Effector CD4-positive, alpha-beta T cell (primary cell): ENCODE measurements around the gene F3.

ENCODE experiments used
- DNase-seq: peaks from one replicate; pipeline ENCODE4 v3.0.0-alpha.2; 2020

F3 gene

DNA sequence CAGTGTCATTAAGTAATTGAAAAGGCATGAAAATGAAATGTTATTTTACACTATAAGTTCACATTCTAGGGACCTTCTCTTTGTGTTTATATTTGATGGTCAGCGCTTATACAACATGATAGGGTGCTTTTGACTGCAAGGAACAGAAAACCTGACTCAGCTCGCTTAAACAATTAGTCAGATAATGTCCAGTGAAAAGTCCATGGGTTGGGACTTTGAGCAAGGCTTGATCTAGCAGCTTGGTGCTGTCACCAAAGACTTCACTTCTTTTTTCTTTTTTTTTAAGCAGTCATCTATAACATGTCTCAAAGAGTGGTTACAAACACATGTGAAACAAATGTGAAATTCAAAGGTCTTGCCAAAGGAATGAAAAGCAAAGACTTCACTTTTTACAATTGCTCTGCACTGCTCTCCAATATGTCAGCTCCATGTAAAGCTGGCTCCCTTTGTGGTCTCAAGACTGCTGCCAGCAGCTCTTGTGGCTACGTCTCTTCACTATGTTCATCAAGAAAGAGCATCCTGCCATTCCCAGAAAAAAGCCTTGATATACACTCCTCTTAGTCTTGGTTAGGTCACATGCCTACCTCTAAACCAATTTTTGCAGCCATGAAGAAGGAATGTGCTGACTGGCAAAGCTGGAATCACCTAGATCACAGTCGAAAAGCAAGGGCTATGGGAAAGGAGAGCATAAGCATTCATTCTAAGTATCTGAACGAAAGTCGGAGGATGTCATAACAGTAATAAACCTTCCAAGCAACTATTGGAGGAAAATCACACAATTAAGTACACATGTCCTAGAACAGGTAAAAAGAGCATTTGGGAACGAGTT, 15.2 kb downstream of the F3 start:
- DNase-seq = no peak

DNA sequence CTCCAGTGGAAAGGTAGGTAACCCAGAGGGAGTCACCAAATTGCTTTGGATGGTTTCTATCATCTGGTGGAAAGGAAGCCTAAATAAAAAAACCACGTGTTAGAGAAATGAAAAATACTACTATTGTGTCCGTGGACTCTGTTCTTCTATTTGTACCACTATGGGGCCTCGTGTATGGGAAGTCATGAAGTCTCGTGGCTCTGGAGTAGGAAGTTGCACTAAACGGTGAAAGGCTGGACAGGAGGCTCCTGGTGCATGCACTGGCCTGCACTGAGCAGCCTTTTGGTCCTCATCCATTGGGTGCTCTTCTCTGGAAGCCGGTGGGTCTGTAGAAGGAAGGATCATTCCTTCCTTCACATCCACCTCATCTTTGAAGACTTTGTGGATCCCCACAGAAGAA, 17.0 kb downstream of the F3 start:
- no peak for DNase-seq

DNA sequence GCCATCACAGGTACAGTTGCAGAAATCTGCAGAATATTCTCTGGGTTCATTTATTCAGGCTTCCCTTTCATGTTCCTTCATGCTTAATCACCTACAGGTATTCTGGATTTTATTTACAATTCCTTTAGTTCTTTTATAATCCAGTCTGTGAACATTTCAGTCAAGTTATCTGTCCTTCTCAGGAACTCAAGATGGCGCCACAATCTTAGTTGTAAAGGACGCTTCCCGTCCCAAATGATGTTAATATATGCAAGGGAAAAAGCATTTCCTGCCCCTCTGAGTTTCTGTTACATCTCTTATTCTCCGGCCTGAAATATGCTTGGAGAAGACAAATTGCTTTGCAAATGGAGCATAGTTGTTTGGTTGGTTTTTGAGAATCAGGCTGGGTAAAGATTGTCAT, 19.3 kb downstream of the F3 start:
- DNase-seq = no peak

DNA sequence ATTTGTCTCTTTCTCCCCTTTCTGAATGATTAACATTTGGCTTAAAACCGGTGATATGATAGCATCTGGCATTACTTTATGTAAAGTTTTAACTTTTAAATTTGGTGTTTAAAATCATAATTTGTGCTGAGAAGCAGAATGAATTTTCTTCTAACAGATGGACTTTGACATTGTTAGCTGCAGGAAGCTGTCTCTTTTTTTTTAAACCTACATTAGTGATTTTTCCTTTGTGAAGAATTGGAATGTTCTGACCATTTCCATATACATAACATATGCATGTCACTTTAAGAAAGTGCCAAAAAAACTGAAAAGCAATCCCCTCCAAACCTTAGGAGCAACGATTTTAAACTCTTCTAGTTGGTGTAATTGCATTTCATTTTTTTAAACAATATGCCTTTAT, 22.2 kb downstream of the F3 start:
- DNase-seq = no peak

DNA sequence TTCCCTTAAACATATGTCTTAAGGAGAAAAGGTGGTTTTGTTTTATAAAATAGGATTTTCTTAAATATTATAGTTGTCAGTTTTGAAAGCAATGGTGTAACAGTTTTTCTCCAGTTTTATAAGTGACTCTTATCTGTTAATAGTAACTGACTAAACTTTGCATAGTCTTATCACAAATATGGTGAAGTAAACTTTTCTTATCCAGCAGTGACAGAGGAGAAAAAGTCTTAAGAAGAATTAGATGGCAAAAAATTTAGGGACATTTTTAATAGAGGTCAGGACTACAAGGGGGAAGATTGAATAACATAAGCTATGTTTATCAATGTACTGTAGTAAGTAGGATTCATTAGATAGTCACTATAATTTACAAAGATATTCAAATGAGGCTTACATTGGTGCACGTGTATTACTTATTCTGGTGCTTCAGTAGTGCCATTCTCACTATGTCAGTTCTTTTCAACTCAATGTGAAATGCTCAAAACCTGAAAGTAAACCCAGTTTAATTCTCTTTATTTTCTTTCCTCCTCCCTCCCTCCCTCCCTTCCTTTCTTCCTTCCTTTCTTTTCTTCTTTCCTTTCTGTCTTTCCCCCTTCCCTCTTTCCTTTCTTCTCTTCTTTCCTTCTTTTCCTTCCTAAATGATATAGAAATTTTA, 26.1 kb downstream of the F3 start:
- DNase-seq = no peak

DNA sequence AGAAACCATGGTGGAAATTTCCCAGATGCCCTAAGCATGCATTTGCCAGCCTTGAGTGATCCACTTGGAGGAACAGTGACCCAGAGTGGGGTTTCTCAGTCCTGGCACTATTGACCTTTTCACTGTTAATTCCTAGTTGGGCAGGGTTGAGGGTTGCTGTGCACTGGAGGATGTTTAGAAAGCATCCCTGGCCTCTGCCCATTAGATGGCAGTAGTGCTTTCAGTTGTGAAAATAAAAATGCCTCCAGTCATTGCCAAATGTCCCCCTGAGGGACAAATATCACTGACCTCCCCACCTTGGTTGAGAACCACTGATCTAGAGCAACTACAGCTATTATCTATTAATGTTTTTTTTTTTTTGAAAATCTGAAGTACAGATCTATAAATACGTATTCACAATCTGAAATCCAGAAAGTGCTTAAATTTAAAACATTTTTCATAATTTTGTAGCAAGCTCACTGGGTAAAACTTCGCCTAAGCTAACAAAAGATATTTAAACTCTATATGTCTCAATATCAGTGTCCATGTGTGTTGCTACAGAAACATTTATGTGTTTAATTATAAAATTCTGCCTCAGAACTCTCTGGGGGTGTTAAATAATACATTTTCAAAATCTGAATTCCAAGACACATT, 27.3 kb downstream of the F3 start:
- no peak for DNase-seq

DNA sequence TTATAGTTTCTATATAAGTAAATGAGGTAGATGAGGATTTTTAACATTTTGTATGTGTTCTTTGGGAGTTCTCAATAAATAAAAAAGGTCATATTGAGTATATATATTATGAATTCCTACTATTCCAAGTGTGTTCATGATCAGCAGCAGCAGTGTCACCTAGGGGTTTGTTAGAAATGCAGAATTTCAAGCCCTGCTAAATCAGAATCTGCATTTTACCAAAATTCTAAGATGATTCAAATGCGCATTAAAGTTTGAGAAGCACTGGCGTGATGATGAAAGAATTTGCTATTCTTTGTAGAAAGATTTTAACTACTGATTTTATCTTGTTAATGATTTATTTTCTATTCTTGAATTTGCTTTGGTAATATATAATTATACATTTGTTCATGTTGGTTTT, 28.7 kb downstream of the F3 start:
- no peak for DNase-seq

DNA sequence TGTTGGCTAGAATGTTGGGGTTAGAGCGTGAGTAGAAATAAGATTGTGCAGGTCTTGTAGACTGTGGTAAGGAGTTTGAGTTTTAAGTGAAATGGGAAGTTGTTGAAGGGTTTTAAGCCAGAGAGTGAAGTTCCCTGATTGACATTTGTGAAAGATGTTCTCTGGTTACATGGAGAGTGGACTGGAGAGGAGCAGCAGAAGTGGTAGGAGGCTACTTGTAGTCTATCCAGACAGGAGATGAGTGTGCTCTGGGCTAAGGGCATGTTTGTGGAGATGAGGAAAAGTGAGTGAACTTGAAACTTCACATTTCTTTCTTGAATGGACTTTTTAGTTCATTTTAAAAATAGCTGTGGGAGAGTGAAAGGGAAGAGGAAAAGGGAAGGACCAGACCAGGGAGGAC, 37.0 kb downstream of the F3 start:
- no peak for DNase-seq

DNA sequence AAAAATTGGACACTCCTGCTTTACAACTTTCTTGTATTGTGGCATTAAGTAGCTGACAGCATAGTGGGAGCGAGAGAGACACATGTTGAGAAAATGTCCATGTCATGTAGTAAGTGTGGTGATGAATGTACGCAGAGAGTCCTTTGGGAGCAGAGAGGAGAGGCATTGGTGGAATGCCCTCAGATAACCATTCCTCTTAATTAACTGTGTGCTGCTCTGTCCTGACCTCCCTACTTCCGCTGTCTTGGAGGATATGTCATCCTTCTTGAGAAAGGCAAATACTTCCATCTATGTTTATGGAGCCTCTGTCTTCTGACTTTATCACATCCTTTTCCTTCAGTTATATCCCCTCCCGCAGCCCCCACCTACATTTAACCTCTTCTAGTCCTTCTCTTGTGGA, 38.4 kb downstream of the F3 start:
- no peak for DNase-seq

DNA sequence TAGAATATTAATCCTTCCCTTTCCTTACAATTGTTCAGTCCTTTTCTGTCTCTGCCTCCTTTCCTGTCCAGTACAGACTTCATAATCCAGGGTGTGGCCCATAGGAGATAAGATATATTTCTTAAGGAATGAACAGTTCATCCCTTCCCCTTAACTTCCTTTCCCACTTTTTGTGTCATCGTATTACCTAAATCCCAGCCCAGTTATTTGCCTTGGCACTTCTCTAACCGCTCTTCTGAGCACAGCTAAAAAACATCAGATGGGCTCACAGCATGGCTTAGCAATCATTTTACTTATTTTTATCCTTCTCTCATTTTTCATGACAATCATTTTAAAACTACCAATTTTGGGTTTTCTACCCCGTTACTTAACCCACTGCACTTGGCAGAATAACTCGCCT, 39.6 kb downstream of the F3 start:
- no peak for DNase-seq

DNA sequence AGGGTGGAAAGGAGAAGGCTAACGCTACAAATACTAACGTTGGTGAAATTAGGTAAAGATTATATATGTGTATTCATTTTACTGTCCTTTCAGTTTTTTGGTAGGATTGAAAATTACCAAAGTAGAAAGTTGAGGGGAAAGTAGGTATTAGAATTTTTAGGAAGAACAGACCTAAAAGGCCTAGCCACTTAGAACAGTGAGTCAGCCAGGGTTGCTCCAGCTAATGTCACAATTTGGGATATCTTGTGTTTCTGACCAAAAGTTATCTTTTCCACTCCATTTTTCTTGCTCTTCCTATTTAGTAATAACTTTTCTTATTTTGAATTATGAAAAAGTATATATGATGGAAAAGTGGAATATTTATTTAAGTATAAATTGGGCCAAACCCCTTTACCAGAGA, 40.1 kb downstream of the F3 start:
- no peak for DNase-seq

DNA sequence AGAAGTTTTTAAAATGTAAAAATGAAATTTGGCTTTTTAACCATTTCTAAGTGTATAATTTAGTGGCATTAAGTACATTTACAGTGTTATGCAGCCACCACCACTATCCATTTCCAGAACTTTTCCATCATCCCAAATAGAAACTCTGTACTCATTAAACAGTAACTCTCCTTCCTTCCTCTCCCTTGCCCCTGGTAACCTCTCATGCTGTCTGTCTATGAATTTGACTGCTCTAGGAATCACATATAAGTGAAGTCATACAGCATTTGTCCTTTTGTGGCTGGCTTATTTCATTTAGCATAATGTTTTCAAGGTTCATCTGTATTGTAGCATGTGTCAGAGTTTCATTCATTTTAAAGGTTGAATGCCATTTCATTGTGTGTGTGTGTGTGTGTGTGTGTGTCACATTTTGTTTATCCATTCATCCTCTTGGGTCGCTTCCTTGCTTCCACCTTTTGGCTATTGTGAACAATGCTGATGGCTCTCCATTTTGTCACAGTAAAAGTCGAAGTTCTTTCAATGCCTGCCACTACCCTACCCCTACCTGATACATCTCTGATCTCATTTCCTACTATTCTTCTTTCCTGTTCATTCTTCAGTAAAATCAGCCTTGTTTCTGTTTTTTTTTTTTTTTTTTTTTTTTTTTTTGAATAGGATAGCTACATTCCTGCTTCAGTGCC, 45.3 kb downstream of the F3 start:
- no peak for DNase-seq

DNA sequence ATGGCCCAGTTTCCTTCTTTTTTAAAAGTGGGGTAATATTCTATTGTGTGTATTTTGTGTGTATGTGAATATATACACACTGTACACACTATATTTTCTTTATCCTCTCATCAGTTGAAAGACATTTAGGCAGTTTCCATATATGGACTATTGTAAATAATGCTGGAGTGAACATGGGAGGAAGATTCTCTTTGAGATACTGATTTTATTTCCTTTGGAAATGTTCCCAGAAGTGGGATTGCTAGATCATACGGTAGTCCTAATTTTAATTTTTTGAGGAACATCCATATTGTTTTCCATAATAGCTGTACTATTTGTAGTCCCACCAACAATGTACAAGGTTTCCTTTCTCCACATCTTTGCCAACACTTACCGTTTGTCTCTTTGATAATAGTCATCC, 51.0 kb downstream of the F3 start:
- DNase-seq = no peak

DNA sequence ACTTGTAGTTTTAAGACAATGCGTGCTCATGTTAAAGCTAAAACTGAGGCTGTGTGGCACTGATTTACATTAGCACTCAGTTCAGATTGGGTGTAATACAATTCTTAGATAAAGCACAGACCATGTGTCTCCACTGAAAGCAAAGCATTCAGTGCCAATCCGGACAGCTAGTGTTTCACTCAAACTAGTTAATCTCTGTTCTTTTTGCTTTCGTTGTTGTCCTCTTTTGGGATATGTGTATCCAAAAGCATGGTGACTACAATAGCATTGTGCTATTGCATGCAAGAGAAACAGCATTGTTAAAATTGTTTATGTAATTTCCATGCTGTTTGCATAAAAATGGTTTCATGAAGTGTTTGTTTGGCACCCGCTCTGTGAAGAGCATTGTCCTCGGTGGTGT, 54.6 kb downstream of the F3 start:
- DNase-seq = no peak

DNA sequence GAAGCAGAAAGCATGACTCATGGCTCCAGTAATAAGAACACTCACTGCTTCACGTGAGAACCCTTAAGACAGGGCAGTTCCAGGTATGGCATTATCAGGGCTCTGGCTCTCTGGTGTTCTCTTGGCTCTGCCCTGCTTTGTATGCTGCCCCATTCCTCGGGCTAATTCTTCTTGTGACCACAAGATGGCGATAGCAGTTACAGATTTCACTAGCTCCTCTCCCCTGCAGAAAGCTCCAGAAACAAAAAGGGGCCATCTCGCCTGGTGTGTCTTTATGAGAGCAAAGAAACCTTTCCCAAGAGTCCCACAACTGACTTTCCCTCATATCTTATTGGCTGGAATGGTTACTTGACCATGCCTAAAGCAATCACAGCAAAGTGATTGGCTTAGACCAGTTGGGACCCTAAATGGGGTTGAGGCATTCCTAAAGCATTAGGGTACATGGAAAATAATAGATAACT, 60.1 kb downstream of the F3 start:
- DNase-seq = no peak

DNA sequence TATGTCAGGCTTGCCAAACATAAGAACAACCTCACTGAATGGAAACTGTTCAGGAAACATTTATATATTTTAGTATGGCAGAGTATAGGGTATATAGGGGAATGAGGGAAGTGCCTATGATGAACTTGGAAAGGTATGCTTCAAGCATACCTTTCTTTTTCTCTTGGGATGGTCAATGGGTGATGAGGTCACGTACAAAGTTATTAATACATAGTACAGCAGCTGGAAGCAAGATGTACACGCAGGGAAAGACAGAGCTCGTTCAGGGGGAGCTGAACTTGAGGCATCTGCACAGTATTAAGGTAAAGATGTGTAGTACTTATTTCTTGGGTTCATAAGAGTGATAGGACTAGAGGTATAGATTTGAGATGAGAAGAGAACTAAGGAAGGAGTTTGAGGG, 61.9 kb downstream of the F3 start:
- DNase-seq = no peak
